ENCODE measurements around the gene BCL11A.

BCL11A gene

DNA sequence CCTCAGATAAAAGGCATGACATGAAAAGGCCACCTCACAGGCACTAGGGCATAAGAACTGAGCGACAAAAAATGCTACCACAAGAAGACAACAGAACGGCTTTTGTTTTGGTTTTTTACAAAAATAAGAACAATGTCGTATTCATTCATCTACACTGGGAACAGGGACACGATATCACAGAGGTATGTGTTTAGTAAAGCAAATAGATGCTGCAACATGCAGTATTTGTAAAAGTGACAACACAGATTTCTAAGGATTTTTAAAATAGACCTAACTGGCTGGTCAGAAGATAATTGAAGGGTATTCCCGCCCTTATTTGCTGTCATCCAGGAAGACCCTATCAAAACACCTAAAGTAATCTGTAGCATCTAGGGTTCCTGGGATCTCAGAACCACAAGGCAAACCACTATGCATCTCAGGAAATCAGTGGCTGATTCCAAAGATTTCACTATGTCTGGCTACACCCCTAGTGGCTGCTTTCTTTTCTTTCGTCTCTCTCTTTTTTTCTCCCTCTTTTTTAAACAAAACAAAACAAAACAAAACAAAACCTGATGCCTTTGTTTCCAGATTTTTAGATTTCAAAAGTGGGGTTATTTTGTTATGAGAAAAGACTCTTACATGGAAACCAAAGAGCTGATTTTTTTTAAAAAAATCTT lies 97.2 kb downstream of the BCL11A start:
- DNase-seq = no peak

- no peak for DNase-seq
Measured at GRCh38 chr2:60453872-60454271, 99.6 kb downstream of the BCL11A start.

GRCh38 chr2:60453301-60453700 lies 100.2 kb downstream of the BCL11A start:
- no peak for DNase-seq

- no peak for DNase-seq
Measured at GRCh38 chr2:60450488-60450887, 103.0 kb downstream of the BCL11A start.

DNA sequence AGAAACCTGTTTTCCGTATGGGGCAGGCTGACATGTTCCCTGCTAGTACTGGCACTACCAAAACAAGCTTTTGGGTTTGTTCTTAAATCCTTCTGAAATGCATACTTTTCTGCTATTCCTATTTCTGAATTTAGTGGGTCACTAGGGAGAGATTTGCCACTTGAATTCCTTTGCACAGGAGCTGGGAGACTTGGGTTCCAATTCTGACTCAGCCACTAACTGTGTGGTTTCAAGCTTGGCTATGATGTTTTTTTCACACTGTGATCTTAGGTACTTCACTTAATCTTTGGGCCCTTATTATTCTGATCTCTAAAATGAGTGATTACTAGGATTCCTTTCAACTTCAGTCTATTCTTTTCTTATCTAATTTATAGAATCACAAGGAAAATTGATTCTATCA lies 105.5 kb downstream of the BCL11A start:
- no peak for DNase-seq

DNA sequence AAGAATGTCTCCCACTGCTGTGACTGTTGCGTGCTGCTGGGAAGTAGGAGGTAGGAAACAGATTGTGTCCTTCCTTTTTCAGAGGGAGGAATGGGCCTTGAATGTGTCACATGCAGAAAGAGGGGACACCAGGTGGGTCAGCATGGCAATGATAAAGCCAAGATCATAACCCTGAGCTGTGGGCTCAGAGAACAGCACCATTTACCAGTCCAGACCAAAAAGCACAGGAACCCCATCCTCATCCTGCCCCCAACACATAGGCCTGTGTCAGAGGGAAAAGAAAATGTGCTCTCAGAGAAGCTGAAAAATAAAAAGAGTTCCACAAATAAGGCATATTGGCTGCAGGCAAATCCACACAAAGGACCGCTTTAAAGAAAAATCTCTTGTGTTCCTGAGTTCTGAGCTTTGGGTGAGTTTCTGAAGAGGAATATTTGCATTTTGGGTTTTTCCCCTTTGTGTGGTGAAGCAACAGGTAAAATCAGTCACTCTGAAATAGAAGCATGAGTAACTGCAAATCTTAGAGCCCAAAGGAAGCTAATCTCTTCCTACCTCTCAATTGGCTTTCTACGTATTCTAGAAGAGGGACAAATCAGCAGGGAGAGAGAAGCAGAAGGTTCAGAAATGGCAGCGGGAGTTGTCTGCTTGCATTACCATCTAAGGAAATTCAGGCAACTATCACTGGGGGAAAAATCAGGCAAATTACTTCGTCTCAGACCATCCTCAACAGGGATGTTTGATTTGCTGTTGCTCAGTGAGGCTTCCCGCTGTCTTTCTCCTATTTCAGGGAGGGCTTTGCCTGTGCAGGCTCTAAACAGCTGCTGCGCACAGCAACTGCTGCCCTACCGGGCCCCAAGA lies 106.8 kb downstream of the BCL11A start:
- DNase-seq = no peak

- no peak for DNase-seq
Measured at GRCh38 chr2:60445684-60446179, 107.7 kb downstream of the BCL11A start.

- no peak for DNase-seq
Measured at GRCh38 chr2:60442608-60443007, 110.8 kb downstream of the BCL11A start.

DNA sequence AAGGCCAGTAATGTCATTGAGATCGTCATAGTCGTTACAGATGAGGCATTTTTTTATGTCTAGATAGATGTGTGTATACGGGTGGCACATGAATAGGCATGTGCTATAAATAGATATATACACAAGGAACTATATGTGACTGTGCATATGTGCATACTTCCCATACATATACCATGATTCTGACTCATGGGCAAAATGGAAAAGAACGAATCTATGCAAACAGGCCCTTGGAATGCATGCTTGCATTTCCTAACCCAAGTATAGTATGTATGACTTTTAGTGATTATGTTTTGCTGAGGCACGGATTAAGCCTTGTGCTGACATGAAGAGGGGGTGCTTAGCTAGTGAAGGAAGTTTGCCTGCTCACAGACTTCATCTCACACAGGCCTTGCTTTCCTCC lies 111.7 kb downstream of the BCL11A start:
- no peak for DNase-seq

DNA sequence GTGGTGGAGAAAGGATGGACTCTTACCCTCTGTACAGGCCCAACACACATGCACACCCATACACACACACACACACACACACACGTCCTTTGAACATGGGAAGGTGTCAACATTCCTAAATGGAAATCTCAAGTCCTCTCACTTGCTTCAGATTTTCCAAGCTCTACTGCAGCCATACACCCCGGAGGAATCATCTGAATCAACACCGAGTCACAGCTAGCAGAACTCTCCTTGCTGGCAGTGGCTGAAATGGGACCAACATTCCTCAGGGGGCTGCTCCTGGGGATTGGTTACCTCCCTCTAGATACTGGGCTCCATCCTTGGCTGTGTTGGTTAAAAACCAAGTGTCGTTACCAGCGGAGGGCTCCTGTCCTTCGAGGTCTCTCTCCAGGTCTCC lies 112.7 kb downstream of the BCL11A start:
- DNase-seq = no peak

- no peak for DNase-seq
Measured at GRCh38 chr2:60440079-60440766, 113.2 kb downstream of the BCL11A start.

DNA sequence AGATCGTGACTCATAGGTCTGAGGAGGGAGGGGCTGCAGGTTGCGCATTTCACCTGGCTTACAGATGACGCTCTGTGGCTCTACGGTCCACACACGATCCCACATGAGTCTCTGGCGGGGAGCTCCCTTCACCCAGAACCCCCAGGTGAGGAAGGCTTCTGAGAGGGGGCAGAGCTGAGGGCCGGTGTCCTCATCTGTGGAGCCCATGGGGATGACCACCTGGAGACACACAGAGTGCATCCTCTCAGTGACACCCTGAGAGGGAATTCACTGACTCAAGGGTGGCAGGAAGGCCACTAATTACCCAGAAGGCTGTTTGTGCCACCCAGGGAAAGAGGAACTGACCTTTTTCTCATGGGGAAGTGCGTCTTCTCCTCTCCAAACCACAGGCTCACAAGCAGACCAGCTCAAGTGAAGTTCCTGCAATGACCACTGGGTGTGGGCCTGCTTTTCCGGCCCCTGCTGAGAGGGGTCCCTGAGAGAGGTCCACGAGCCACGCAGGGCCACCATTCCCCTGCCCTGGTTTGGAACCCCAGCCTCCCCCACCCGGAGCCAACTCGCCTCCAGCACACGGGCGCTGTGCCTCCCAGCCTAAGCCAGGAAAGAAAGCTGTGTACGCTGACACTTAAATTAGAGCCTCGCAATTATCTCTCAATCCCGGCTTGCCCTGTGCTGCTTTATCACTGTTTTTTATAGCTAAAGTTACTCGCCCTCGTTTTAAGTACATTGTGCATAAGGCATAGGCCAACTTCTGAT lies 114.1 kb downstream of the BCL11A start:
- DNase-seq = no peak

DNA sequence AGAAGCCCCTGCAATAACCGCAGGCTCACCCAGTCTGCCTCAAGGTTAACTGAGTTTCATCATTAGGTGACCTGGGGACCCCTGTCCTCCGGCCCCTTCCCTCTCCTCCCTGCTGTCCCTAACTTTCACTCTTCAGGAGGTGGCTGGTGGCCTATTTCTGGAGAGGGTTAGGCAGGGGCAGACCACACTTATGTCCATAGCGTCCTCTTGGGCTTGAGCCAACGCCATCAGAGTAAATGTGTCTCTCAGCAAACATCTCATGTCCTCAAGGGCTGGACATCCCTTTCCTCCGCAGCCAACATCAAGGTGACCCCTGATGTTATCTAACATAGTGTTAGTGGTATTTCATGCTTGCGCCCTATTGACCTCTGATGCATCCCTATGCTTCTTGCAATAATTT lies 114.8 kb downstream of the BCL11A start:
- DNase-seq = no peak

GRCh38 chr2:60438131-60438530 lies 115.3 kb downstream of the BCL11A start:
- no peak for DNase-seq

DNA sequence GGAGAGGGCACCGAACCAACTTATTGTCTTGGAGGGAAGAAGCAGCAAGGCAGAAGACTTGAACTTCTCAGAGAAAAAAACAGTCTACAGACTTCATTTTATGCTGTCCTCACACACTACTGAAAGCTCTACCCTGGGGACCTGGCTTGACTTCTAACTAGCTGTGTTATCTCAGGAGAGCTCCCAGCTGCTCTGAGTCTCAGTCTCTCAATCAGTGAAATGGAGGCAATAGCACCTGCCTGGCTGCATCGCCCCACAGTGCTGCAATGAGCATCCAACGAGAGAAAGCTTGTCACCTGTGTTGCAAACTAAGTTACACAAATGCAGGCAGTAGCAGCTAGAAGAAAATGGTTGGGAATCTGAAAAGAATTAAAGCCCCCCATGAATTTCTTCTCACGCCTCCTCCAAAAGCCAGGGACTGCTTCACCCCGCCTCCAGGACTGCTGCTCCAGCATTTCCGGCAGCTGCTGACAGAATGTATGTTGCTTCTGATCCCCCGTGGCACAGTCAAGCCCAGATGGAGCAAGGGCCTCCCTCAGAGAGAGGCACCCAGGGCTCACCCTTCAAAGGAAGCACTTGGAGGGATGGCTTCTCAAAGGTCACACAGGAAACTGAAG lies 116.3 kb downstream of the BCL11A start:
- no peak for DNase-seq

DNA sequence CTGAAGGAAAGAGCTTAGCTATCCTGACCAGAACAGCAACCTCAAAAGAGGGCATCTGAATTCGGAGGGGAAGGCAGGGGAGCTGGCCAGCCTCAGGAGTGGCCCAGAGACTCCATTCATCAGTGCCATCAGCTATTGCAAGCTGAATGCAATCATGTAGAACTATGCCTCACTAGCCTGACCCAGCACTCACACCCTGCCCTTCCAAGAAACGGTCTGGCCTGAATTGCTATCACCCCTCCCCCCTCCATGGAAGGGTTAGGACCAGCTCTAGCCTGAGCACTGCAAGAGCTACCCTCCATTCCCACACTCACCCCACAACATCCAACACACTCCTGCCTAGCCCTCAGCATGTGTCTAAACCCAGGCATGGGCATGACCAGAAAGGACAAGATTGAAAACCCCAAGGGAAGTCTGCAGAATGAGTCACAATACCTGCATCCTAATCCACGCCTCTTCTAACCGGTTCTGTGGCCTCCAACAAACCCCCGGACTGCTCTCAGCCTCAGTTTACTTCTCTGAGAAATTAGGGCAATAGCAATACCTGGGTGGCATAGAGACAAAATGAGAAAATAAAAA lies 120.3 kb downstream of the BCL11A start:
- DNase-seq = no peak

DNA sequence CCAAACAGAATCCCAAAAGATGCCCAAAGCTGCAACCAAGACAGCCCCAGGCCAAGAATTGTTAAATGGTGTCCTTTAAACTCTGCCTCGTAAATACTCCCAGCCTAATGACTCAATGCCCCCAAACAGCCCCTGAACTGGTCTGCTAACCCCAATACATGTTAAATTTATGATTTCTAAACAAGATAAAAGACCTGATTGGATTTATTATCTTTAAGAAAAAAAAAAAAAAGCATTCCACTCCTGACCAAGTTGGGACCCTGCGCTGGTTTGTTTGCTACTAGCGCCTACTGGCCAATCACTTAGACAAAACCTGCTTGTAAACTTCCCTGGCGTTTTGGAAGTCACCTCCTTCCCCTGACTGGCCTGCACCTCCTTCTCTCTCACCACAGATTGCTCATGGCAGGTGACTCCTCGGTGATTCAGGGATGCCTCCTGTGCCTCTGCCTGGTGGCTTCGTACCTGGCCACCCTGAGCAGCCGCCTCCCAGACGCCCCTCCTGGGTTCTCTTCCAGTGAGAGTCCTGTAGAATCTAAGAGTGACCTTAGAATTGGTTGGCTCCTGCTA lies 121.3 kb downstream of the BCL11A start:
- DNase-seq = no peak

DNA sequence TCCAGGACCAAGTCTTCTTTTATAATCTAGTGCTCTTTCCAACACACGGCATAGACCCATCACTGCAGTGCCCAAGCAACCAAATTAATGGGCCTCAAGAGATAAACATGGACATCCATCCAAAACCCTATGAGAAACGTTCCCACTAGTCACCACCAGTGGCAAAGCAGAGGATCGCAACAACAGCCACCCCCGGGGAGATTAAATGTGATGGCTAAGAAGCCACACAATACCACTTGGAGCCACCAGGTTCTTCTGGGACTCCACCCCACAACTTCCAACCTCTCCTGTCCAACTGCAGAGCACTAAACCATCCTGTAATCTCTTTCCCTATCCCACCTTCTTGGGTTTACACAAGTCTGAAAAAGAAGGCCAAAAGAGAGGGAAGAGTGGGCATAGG lies 123.8 kb downstream of the BCL11A start:
- DNase-seq = no peak

GRCh38 chr2:60426880-60427279 lies 126.6 kb downstream of the BCL11A start:
- DNase-seq = no peak

GRCh38 chr2:60426341-60426740 lies 127.1 kb downstream of the BCL11A start:
- no peak for DNase-seq

DNA sequence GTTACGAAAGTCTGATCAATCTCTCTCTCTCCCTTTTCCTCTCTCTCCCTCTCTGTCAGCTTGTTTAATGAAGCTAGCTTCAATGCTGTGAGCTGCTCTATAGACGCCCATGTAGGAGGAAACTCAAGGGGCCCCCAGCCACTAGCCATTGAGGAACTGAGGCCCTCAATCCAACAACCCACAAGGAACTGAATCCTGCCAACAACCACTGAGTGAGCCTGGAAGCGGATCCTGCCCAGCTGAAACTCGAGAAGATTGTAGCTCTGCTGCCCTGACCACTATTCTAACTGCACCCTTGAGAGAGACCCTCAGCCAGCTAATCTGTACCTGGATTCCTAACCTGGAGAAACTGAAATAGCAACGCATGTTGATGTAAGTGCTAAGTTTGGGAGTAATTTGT lies 129.2 kb downstream of the BCL11A start:
- no peak for DNase-seq

DNA sequence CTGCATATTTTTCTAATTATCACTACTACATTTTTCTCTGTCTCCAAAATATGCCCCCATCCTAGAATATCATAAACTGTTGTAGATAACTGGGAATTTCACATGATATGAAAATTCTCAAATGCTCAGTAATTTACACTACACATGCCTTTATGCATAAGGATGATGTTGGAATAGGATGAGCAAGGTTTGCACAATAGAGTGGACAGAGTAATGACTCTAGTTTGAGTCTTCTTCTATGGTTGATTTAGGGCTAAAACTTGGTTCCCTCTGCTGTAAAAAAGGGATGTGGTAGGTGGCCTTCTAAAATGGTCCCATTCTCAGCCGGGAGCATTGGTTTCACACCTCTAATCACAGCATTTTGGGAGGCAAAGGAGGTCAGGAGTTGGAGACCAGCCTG lies 129.9 kb downstream of the BCL11A start:
- no peak for DNase-seq
